Ectodermal cell (in vitro differentiated cells): ENCODE results near the gene MAPRE2.

Experiments used
- H3K27ac ChIP-seq: 2 replicates; pipeline ENCODE4 v1.7.0; 2013; ENCODE audit warnings: mild to moderate bottlenecking, low read depth, low read length; ENCODE audit not compliant: insufficient read depth, poor library complexity, severe bottlenecking
- H3K27me3 ChIP-seq: 2 replicates; pipeline ENCODE4 v1.7.0; 2013; ENCODE audit warnings: mild to moderate bottlenecking, low read length; ENCODE audit not compliant: insufficient read depth, control insufficient read depth, poor library complexity, severe bottlenecking
- H3K36me3 ChIP-seq: one replicate; pipeline ENCODE4 v1.7.0; 2013; ENCODE audit warnings: low read length; ENCODE audit not compliant: control insufficient read depth, insufficient read depth
- H3K4me1 ChIP-seq: one replicate; pipeline ENCODE4 v1.7.0; 2013; ENCODE audit warnings: low read length; ENCODE audit not compliant: control insufficient read depth, insufficient read depth
- H3K4me3 ChIP-seq: 2 replicates; pipeline ENCODE4 v1.7.0; 2013; ENCODE audit warnings: low read depth, low read length, control low read depth; ENCODE audit not compliant: insufficient read depth
- H3K9me3 ChIP-seq: 2 replicates; pipeline ENCODE4 v1.7.0; 2013; ENCODE audit warnings: mild to moderate bottlenecking, low read length, moderate library complexity; ENCODE audit not compliant: control insufficient read depth
- WGBS, 2 experiments: methylation state at CpG; one replicate each; pipeline ENCODE4 v1.1.7; 2013; ENCODE audit warnings: missing lambda C conversion rate in 2 of 2; 5-methylcytosine and 5-hydroxymethylcytosine counted together

Gene MAPRE2

GRCh38 chr18:35132021-35132902 lies 91.0 kb downstream of the MAPRE2 start:
- no peak overlapping the region for H3K27ac ChIP-seq
- 93 to 94% methylated on average over 10 of the region's 10 CpGs for WGBS, 2 experiments

DNA sequence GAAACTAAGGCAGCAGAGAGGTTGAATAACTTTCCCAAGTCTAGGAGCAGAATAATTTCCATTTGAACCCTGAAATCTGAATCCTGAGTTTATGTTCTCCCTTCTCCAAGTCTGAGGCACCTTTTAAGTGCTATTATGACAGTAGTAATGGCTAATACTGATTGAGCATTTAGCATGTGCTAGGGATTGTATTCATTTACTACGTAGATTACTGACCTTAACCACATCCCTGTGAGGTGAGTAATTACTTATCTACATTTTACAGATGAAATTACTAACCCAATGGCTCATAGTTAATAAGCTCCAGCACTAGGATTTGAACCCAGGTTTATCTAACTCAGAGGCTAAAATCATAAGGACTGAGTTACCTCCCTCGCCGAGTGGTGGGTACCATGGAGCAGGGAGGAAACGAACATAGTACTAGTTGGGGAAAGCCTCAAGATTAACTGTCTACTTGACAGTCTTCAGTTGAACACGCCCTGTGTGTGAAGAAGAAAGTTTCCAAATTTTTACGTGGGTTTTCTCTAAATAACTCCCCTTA lies 93.0 kb downstream of the MAPRE2 start:
- no peaks in the 10 kb centered on the region for H3K4me1 ChIP-seq
- 96 to 97% methylated on average over 5 to 6 of the region's 6 CpGs for WGBS, 2 experiments
- no peaks in the 10 kb centered on the region for H3K9me3 ChIP-seq
- H3K36me3 ChIP-seq: peaks cover 3% of the 10 kb centered on the region
- H3K27ac ChIP-seq: no peak overlapping the region
- H3K27me3 ChIP-seq: no peaks in the 10 kb centered on the region
- H3K4me3 ChIP-seq: no peak overlapping the region

More at GRCh38 chr18:35132021-35132902, 91.0 kb downstream of the MAPRE2 start:
- no peaks in the 10 kb centered on the region for H3K4me1 ChIP-seq
- H3K9me3 ChIP-seq: no peaks in the 10 kb centered on the region
- no peak overlapping the region for H3K4me3 ChIP-seq
- H3K27me3 ChIP-seq: no peaks in the 10 kb centered on the region
- H3K36me3 ChIP-seq: peaks cover 3% of the 10 kb centered on the region

DNA sequence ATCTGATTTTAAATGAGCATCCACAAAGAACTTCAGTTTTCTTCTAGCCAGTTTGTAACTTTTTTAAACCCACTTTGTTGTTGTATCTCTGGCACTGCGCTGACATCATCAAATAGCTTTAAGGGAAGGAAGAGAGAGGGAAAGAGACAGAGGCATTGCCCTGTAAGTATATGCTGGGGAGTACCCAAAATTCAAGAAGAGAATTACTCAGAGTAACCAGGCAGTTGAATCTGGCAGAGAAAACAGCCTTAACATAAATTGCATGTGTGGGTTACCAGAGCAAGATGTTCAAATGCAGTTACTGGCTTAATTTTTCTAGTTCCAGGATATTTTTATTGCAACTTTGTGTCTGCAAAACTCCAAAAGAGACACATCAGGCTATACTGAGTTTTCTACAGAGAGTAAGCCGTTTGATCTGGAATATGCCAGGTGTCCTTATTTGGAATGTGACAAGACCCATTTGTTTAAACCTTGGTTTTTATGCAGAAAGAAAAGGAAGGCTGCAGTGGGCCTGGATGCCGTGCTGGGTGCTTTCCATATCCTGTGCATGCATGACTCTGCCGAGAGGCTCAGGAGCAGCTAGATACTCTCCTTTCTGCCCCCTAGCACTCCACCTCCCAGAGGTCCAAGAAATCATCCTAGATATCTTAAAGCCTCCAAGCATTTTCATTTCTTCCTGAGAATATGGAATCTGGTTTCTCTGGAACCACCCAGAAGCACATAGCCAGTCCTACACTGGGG lies 93.7 kb downstream of the MAPRE2 start:
- Histone ChIP-seq H3K4me1 (no peaks in the 10 kb centered on the region), H3K36me3 (peaks cover 3% of the 10 kb centered on the region), H3K9me3 (no peaks in the 10 kb centered on the region), H3K27me3 (no peaks in the 10 kb centered on the region), H3K4me3 (no peak overlapping the region), H3K27ac (no peak overlapping the region)
- 89 to 91% methylated on average over 4 of the region's 4 CpGs for WGBS, 2 experiments

DNA sequence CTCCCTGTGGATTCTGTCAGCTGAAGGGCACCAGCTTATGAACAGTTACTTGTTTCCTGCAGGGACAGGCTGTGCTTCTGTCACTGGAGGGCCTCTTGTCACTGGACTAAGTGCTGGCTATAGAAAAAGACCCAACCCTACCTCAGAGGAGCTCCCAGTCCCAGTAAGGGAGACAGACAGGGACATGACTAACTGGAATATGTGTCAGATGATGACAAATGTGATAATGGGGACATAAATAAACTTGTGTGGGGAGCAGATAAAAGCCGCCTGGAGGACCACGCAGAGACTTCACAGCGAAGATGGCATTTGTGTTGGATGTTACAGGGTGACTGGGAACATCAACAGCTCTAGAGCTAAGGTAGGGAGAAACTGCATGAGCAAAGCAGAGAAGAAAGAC lies 95.0 kb downstream of the MAPRE2 start:
- 95 to 99% methylated on average over 3 of the region's 3 CpGs for WGBS, 2 experiments
- no peaks in the 10 kb centered on the region for H3K9me3 ChIP-seq

GRCh38 chr18:35136885-35137284 lies 95.7 kb downstream of the MAPRE2 start:
- Histone ChIP-seq H3K9me3 (no peaks in the 10 kb centered on the region), H3K27me3 (no peaks in the 10 kb centered on the region), H3K4me1 (no peaks in the 10 kb centered on the region), H3K4me3 (no peak overlapping the region), H3K27ac (no peak overlapping the region), H3K36me3 (peaks cover 3% of the 10 kb centered on the region)
- 93 to 96% methylated on average over 2 of the region's 2 CpGs for WGBS, 2 experiments

More for the DNA sequence above, 95.0 kb downstream of the MAPRE2 start:
- H3K4me3 ChIP-seq: no peak overlapping the region
- H3K27me3 ChIP-seq: no peaks in the 10 kb centered on the region
- no peaks in the 10 kb centered on the region for H3K4me1 ChIP-seq
- H3K27ac ChIP-seq: no peak overlapping the region
- H3K36me3 ChIP-seq: peaks cover 3% of the 10 kb centered on the region

- no peaks in the 10 kb centered on the region for H3K36me3 ChIP-seq
Observed at GRCh38 chr18:35137632-35138031, 96.4 kb downstream of the MAPRE2 start.

GRCh38 chr18:35138773-35139172 lies 97.6 kb downstream of the MAPRE2 start:
- WGBS, 2 experiments: 92 to 93% methylated on average over 6 of the region's 6 CpGs
- Histone ChIP-seq H3K36me3 (no peaks in the 10 kb centered on the region), H3K4me3 (no peak overlapping the region), H3K27me3 (no peaks in the 10 kb centered on the region), H3K27ac (no peak overlapping the region), H3K4me1 (no peaks in the 10 kb centered on the region), H3K9me3 (no peaks in the 10 kb centered on the region)

More at GRCh38 chr18:35137632-35138031, 96.4 kb downstream of the MAPRE2 start:
- 93 to 94% methylated on average over 10 of the region's 10 CpGs for WGBS, 2 experiments
- Histone ChIP-seq H3K4me3 (no peak overlapping the region), H3K27me3 (no peaks in the 10 kb centered on the region), H3K9me3 (no peaks in the 10 kb centered on the region), H3K27ac (no peak overlapping the region), H3K4me1 (no peaks in the 10 kb centered on the region)

- WGBS, 2 experiments: 57 to 62% methylated on average over 3 of the region's 3 CpGs
- Histone ChIP-seq H3K36me3 (no peaks in the 10 kb centered on the region), H3K27ac (no peak overlapping the region), H3K9me3 (no peaks in the 10 kb centered on the region), H3K27me3 (no peaks in the 10 kb centered on the region), H3K4me3 (no peak overlapping the region), H3K4me1 (no peaks in the 10 kb centered on the region)
Observed at GRCh38 chr18:35139517-35139916, 98.3 kb downstream of the MAPRE2 start.

DNA sequence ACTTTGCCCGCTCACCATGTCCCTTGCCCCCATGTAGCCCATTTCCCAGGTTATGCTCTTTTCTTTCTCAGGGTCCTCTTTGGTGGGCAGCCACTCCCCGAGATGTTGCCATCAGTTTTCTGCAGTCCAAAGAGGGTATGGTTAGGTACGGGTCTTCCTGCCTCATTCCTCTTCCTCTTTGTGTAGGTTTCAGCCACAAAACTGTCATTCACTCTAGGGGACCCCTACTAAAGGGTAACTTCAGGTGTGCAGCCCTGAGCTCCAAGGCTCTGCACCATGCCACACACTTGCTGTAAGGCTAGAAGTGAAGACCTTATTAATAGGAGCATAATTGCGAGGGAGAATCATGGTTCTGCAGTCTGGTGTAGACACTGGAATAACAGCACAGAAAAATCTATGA lies 99.9 kb downstream of the MAPRE2 start:
- no peak overlapping the region for H3K27ac ChIP-seq
- H3K4me1 ChIP-seq: no peaks in the 10 kb centered on the region
- H3K4me3 ChIP-seq: no peak overlapping the region
- H3K36me3 ChIP-seq: no peaks in the 10 kb centered on the region
- WGBS, 2 experiments: 95 to 99% methylated on average over 4 of the region's 4 CpGs
- H3K9me3 ChIP-seq: no peaks in the 10 kb centered on the region
- no peaks in the 10 kb centered on the region for H3K27me3 ChIP-seq
